Activated CD4-positive, alpha-beta T cell treated with anti-CD3 and anti-CD28 coated beads for 36 hours (primary cell): ENCODE results near the gene CYP11A1. TPM values are rescaled to one million over a fixed set of nuclear protein-coding genes. Genes with fewer than 3 reads are reported as not detected.
A peak's percentile ranks its signal among the peaks of the same experiment; 100 is the strongest.

Experiments
- ATAC-seq: fragments of 200-7000 bp; cut with Tn5 transposase; one replicate; pipeline ENCODE4 v1.10.0; 2021; ENCODE audit warnings: mild to moderate bottlenecking, moderate library complexity
- CTCF ChIA-PET: fragments of 350-600 bp; sonication (Branson Sonifier 250); formaldehyde crosslinking; loops from one replicate; lab custom pipeline; 2021; ENCODE audit warnings: antibody characterized with exemption; lab: Charles Lee
- POLR2A ChIA-PET: fragments of 350-600 bp; sonication (Branson Sonifier 250); formaldehyde crosslinking; loops from one replicate; lab custom pipeline; 2021; ENCODE audit warnings: antibody characterized with exemption, inconsistent platforms; lab: Charles Lee
- DNase-seq: peaks from one replicate; pipeline ENCODE4 v3.0.0-alpha.2; 2020
- H3K27ac Mint-ChIP-seq: one replicate; pipeline ENCODE4 v1.8.0; 2021; ENCODE audit warnings: mixed read lengths
- H3K27me3 Mint-ChIP-seq: one replicate; pipeline ENCODE4 v1.8.0; 2021; ENCODE audit warnings: mixed read lengths
- H3K36me3 Mint-ChIP-seq: one replicate; pipeline ENCODE4 v1.8.0; 2021; ENCODE audit warnings: low read depth, mixed read lengths
- H3K4me1 Mint-ChIP-seq: one replicate; pipeline ENCODE4 v1.8.0; 2021; ENCODE audit warnings: mixed read lengths
- H3K4me3 Mint-ChIP-seq: one replicate; pipeline ENCODE4 v1.8.0; 2021; ENCODE audit warnings: mild to moderate bottlenecking, moderate library complexity, mixed read lengths
- H3K9me3 Mint-ChIP-seq: one replicate; pipeline ENCODE4 v1.8.0; 2021; ENCODE audit warnings: low read depth, mixed read lengths
- intact Hi-C, 2 experiments: fragments of 100-400 bp; cut with DNase I in 1 of 2; cut with micrococcal nuclease in 1 of 2; formaldehyde crosslinking; loops; one replicate each; pipeline versions ENCODE4 v1.14.2 to v1.15.1; 2022 to 2024; cut with DNase I, micrococcal nuclease
- total RNA-seq, 2 experiments: library from RNA; stranded (reverse); gene quantifications; one replicate each; pipeline ENCODE4 v1.2.3, GENCODE V29; 2021

The CYP11A1 gene
- total RNA-seq, 2 experiments from 2014 or later: not detected

DNA sequence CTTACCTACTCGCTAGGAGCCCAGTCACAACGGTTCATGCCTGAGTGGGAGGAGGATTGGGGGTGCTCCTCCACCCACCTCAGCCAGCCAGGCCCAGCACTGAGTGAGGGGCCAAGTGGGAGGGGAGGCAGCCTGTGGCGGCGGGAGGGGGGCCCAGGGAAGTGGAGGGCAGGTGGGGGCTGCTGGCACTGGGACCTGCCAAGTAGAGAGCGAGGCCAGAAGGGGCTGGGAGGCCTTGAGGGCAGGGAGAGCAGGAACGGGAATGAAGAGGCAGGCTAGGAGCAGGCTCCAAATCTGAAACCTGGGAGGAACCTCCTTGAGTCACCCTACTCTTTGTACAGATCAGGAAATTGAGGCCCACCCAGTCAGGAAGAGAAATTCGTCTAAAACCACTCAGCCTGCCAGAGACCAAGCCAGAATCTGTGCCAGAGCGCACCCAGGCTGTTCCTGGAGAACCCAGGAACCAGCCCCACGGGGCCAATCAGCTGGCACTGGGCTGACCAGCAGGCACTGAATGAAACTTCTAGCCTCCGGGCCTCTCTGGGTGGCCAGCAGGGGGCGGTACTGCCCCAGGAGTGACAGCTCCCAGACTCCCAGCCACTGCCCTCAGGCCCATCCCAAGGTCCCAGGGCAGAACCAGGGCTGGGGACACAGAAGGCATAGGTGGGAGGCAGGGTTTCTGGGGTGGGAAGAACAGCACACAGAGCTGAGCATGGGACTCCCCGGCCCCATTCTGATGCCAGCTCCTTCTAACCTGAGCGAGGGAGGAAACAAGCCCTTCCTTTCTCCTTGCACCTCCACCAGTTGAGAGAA, 14.8 kb upstream of the CYP11A1 start:
- Mint-ChIP-seq H3K4me1 (peaks cover 80% of the 10 kb centered on the region), H3K4me3 (no peak overlapping the region), H3K9me3 (no peaks in the 10 kb centered on the region), H3K27me3 (no peaks in the 10 kb centered on the region), H3K36me3 (no peaks in the 10 kb centered on the region), H3K27ac (peak overlapping the region; percentile 97)
- DNase-seq (peak; percentile 87), ATAC-seq (peak; percentile 13)
- ChIA-PET CTCF (interaction anchor here (0.5 to 10.2 kb wide), 27 partner anchors 8 to 393 kb away, joined by 3 to 176 read pairs (median 4); partner anchors contain the start of genes CYP11A1, SEMA7A, STRA6 and UBL7), POLR2A (no interaction called here)
- intact Hi-C loops: loop anchor here (1.0 to 2.0 kb wide), 6 partner anchors 52 to 159 kb away; partner anchors contain the start of genes UBL7 (in 2 of the 2) and ARID3B (in 1 of the 2)

GRCh38 chr15:74381481-74381880, 14.0 kb upstream of the CYP11A1 start:
- CTCF ChIA-PET: interaction anchor here (0.8 to 10.2 kb wide), 7 partner anchors 14 to 104 kb away, joined by 4 to 176 read pairs (median 11); partner anchors contain the start of gene SEMA7A
- peak; percentile 8 for DNase-seq
- Mint-ChIP-seq H3K36me3 (no peaks in the 10 kb centered on the region), H3K4me3 (no peak overlapping the region), H3K27ac (no peak overlapping the region), H3K9me3 (no peaks in the 10 kb centered on the region), H3K27me3 (no peaks in the 10 kb centered on the region), H3K4me1 (peaks cover 86% of the 10 kb centered on the region)
- POLR2A ChIA-PET: no interaction called here
- ATAC-seq: no peak
- intact Hi-C loops: no loop called here

GRCh38 chr15:74381190-74381453, 13.7 kb upstream of the CYP11A1 start:
- no peak for DNase-seq
- no peak for ATAC-seq
- Mint-ChIP-seq H3K27me3 (no peaks in the 10 kb centered on the region), H3K9me3 (no peaks in the 10 kb centered on the region), H3K4me1 (peaks cover 84% of the 10 kb centered on the region), H3K36me3 (no peaks in the 10 kb centered on the region), H3K4me3 (no peak overlapping the region), H3K27ac (no peak overlapping the region)
- POLR2A ChIA-PET: no interaction called here
- CTCF ChIA-PET: interaction anchor here (0.8 to 10.2 kb wide), 6 partner anchors 14 to 104 kb away, joined by 4 to 176 read pairs (median 24); partner anchors contain the start of gene SEMA7A
- intact Hi-C loops: no loop called here

DNA sequence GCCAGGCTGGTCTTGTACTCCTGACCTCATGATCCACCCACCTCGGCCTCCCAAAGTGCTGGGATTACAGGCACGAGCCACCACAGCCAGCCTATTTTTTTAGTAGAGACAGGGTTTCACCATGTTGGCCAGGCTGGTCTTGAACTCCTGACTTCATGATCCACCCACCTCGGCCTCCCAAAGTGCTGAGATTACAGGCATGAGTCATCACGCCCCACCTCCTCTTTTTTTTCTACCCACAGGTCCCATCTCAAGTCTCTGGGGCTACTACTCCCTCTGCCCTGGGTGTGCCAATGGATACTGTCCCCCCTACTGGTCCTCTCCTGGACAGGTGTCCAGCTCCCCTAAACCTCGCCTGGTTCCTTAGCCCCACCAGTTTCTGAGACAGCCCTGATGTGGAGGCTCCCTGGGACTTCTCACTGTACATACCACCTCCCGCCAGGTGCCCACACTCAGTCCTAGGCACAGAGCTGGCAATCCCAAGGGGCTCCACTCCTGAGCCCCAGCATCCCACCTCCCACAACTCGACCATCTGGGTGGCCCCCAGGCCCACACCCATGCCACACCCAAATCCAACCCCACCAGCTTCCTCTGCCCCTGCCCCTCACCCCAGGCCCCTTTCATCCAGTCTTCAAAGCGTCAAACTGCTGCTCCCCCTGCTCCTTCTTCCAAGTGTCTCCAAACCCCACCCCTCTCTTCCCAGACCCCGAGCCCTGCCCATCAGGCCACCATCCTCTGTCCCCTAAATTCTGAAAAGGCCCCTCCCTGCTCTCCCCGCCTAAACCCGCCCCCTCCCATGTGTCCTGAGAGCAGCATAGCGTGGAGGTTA, 13.1 kb upstream of the CYP11A1 start:
- ChIA-PET CTCF (interaction anchor here (2.6 to 10.2 kb wide), 3 partner anchors 15 to 59 kb away, joined by 37 to 176 read pairs (median 48); partner anchors contain the start of gene SEMA7A), POLR2A (no interaction called here)
- Mint-ChIP-seq H3K4me1 (peaks cover 79% of the 10 kb centered on the region), H3K36me3 (no peaks in the 10 kb centered on the region), H3K27ac (peak overlapping the region; percentile 33), H3K27me3 (no peaks in the 10 kb centered on the region), H3K4me3 (no peak overlapping the region), H3K9me3 (no peaks in the 10 kb centered on the region)
- peak; percentile 34 for DNase-seq
- intact Hi-C loops: no loop called here
- no peak for ATAC-seq

GRCh38 chr15:74378848-74379247, 11.4 kb upstream of the CYP11A1 start:
- ChIA-PET POLR2A (interaction anchor here (0.6 to 1.6 kb wide), 6 partner anchors 18 to 239 kb away, joined by 3 to 13 read pairs (median 5); no protein-coding TSS in a partner anchor), CTCF (interaction anchor here (0.5 to 10.2 kb wide), 20 partner anchors 8 to 256 kb away, joined by 3 to 176 read pairs (median 6); partner anchors contain the start of gene SEMA7A)
- ATAC-seq (peak; percentile 42), DNase-seq (peak; percentile 88)
- H3K4me1 Mint-ChIP-seq: peaks cover 74% of the 10 kb centered on the region
- H3K4me3 Mint-ChIP-seq: peak overlapping the region; percentile 12
- peak overlapping the region; percentile 42 for H3K27ac Mint-ChIP-seq
- H3K36me3 Mint-ChIP-seq: no peaks in the 10 kb centered on the region
- intact Hi-C loops: no loop called here
- H3K27me3 Mint-ChIP-seq: no peaks in the 10 kb centered on the region
- H3K9me3 Mint-ChIP-seq: no peaks in the 10 kb centered on the region

DNA sequence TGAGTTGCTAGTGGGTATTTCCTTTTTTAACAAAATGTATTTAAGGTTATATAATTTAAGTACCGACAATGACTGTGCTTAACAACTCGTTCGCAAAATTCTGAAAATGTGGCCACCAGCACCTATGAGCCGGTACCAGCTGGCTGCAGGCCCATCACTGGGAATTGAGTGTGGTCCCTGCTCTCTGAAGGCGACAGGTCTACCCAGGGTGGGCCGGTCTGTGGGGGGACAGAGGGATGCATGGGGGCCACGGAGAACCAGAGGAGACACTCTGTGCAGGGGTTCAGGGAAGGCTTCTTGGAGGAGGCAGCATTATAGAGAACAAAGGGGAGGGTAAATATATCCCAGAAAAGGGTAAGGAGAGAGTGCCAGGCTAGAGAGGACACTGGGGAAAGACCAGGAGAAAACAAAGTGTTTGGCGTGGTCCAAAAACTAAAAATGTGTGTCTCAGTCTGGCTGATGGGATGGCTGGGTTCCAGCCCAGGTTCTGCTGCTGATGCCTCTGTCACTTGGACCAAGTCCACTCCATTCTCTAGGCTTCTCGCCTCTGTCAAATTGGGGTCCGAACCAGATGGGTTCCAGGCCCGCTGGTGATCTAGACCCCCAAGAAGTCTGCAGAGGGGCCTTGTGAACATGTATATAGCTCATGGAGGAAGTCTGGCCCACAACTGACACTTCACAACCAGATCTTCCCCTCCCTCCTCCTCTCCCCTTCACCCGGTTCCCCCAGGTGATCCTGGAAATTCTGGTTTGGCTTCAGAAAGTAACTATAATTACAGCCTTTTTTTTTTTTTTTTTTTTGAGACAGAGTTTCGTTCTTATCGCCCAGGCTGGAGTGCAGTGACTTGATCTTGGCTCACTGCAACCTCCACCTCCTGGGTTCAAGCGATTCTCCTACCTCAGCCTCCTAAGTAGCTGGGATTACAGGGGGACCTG, 10.7 kb upstream of the CYP11A1 start:
- DNase-seq (peak; percentile 7), ATAC-seq (no peak)
- Mint-ChIP-seq H3K27me3 (no peaks in the 10 kb centered on the region), H3K4me1 (peaks cover 69% of the 10 kb centered on the region), H3K4me3 (peak overlapping the region; percentile 12), H3K36me3 (no peaks in the 10 kb centered on the region), H3K27ac (peak overlapping the region; percentile 42), H3K9me3 (no peaks in the 10 kb centered on the region)
- intact Hi-C loops: no loop called here
- ChIA-PET CTCF (interaction anchor here (0.7 to 10.2 kb wide), 18 partner anchors 11 to 257 kb away, joined by 3 to 176 read pairs (median 6); partner anchors contain the start of gene SEMA7A), POLR2A (interaction anchor here (0.7 to 1.6 kb wide), 4 partner anchors 19 to 62 kb away, joined by 4 to 13 read pairs (median 6); no protein-coding TSS in a partner anchor)

DNA sequence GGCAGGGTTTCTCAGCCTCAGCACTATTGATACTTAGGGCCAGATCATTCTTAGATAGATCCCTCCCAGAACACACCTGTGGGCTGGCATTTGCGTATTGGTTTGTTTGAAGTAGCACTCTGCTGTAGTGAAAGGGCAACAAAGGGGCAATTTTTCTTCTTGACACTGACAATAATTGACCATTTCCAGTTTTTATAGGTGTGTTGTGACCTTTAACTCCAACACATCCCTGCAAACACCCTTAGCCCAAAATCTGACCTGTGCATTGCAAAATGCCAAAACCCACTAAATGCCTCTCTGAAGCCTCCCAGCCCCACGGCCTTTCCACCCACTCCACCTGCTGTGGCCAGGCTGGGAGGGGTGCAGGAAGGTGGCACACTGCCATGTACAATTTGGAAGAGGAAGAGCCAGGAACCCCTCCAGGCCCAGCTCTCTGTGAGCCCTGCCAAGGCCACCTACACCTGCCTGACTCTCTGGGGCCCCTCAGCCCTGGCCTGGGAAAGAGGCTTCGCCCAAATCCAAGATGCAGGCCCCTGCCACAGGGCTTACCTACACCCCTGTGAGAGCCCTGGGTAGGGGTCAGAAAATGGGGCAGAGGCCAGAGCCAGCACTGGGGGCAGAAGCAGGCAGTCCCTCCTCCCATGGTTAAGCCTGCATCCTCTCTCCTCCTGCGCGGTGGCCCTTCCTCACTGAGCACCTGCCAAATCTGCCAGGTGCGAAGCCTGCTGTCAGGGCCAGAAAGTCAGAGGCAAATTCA, 9.6 kb upstream of the CYP11A1 start:
- peaks cover 58% of the 10 kb centered on the region for H3K4me1 Mint-ChIP-seq
- H3K4me3 Mint-ChIP-seq: no peak overlapping the region
- ATAC-seq (no peak), DNase-seq (no peak)
- ChIA-PET CTCF (interaction anchor here (0.6 to 6.0 kb wide), 10 partner anchors 16 to 410 kb away, joined by 3 to 137 read pairs (median 5); partner anchors contain the start of gene SEMA7A), POLR2A (no interaction called here)
- no peak overlapping the region for H3K27ac Mint-ChIP-seq
- H3K27me3 Mint-ChIP-seq: no peaks in the 10 kb centered on the region
- no peaks in the 10 kb centered on the region for H3K36me3 Mint-ChIP-seq
- H3K9me3 Mint-ChIP-seq: no peaks in the 10 kb centered on the region
- intact Hi-C loops: no loop called here

DNA sequence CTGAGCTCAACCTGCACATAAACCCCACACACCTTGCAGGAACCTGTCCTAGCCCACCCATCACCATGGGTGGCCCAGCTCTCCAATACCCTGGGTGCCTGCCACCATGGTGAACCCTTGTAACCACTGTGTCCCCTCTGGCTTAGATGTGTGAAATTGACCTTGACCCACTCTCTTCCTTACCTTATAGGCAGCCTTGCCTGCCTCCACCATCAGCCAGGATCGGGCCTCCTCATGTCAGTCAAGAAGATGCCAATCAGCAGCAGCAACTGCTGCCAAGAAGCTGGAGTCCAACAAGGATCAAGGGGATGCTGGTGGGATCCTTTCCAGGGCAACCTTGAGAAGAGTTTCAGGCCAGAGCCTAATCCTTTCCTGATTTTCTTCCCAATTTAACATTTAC, 8.8 kb upstream of the CYP11A1 start:
- Mint-ChIP-seq H3K9me3 (no peaks in the 10 kb centered on the region), H3K4me1 (peaks cover 50% of the 10 kb centered on the region), H3K4me3 (no peak overlapping the region), H3K27me3 (no peaks in the 10 kb centered on the region), H3K36me3 (no peaks in the 10 kb centered on the region), H3K27ac (no peak overlapping the region)
- ChIA-PET CTCF (interaction anchor here (0.5 to 6.0 kb wide), 24 partner anchors 8 to 452 kb away, joined by 3 to 137 read pairs (median 4); partner anchors contain the start of gene SEMA7A), POLR2A (no interaction called here)
- intact Hi-C loops: no loop called here
- ATAC-seq (no peak), DNase-seq (no peak)

DNA sequence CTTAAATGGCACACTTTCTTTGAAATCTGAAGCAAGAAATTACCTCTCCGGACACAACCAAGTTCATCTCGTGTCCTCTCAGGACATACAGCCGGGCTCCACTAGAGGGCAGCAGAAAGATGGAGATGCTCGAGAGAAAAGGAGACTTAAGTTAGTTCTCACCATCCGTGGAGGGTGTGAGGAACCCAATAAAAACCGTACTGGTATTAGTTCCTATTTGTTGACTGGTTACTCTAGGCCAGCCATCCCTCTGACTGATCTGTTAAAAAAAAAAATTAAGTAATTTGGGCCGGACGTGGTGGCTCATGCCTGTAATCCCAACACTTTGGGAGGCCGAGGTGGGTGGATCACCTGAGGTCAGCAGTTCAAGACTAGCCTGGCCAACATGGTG, 7.9 kb upstream of the CYP11A1 start:
- ATAC-seq (peak; percentile 17), DNase-seq (peak; percentile 93)
- ChIA-PET CTCF (interaction anchor here (0.6 to 6.0 kb wide), 26 partner anchors 9 to 643 kb away, joined by 3 to 137 read pairs (median 4); partner anchors contain the start of gene SEMA7A), POLR2A (no interaction called here)
- Mint-ChIP-seq H3K4me1 (peaks cover 41% of the 10 kb centered on the region), H3K4me3 (peak overlapping the region; percentile 76), H3K9me3 (no peaks in the 10 kb centered on the region), H3K27ac (no peak overlapping the region), H3K36me3 (no peaks in the 10 kb centered on the region), H3K27me3 (peaks cover 2% of the 10 kb centered on the region)
- intact Hi-C loops: loop anchor here (1.0 to 2.0 kb wide), 5 partner anchors 63 to 826 kb away; partner anchors contain the start of genes C15orf39 (in 1 of the 2) and CLK3 (in 1 of the 2)
